Suprapubic skin (tissue), 4 donors: Measurements from ENCODE around the gene AP1G2. TPM values are rescaled to one million over a fixed set of nuclear protein-coding genes. Genes with fewer than 3 reads are reported as not detected.

Source experiments
- DNase-seq, 2 donors: peaks; one replicate each; pipeline ENCODE4 v3.0.0-alpha.2; 2019; ENCODE audit warnings: low spot score in 2 of 2
- H3K27ac ChIP-seq: fragments of 200-600 bp; sonication (generic); one replicate; pipeline ENCODE4 v1.5.1; 2019
- H3K27me3 ChIP-seq: fragments of 200-600 bp; sonication (generic); one replicate; pipeline ENCODE4 v1.5.1; 2019
- H3K36me3 ChIP-seq: fragments of 200-600 bp; sonication (generic); one replicate; pipeline ENCODE4 v1.5.1; 2019
- H3K4me1 ChIP-seq: fragments of 200-600 bp; sonication (generic); one replicate; pipeline ENCODE4 v1.5.1; 2019
- H3K4me3 ChIP-seq: fragments of 200-600 bp; sonication (generic); one replicate; pipeline ENCODE4 v1.5.1; 2019; ENCODE audit warnings: mild to moderate bottlenecking
- H3K9me3 ChIP-seq: fragments of 200-600 bp; sonication (generic); one replicate; pipeline ENCODE4 v1.5.1; 2019
- CTCF ChIP-seq, 2 donors: fragments of 200-600 bp in 1 of 2; fragments of 450-650 bp in 1 of 2; sonication (generic) in 1 of 2; IDR thresholded peaks; one replicate each; pipeline ENCODE4 v1.5.1; 2016 to 2019; ENCODE audit warnings: antibody characterized with exemption in 2 of 2, mild to moderate bottlenecking in 1 of 2, moderate library complexity in 1 of 2
- EP300 ChIP-seq: sonication (generic); formaldehyde crosslinking; IDR thresholded peaks from one replicate; pipeline ENCODE4 v1.6.1; 2017; ENCODE audit warnings: antibody characterized with exemption
- POLR2A ChIP-seq, 2 donors: fragments of 450-650 bp; IDR thresholded peaks; one replicate each; pipeline ENCODE4 v1.6.1; 2017; ENCODE audit warnings: antibody characterized with exemption in 2 of 2, mild to moderate bottlenecking in 2 of 2, moderate library complexity in 2 of 2
- POLR2AphosphoS5 ChIP-seq, 3 donors: sonication (generic); formaldehyde crosslinking; IDR thresholded peaks; one replicate each; pipeline ENCODE4 v1.6.1; 2017; ENCODE audit warnings: antibody characterized with exemption in 3 of 3
- WGBS: methylation state at CpG from one replicate; pipeline ENCODE4 v1.1.5; 2018; 5-methylcytosine and 5-hydroxymethylcytosine counted together
- total RNA-seq, 4 donors: library from RNA; depleted of rRNA; stranded (reverse); fragments of >200 nt; gene quantifications; one replicate each; pipeline ENCODE4 v1.1.0, GENCODE V29; 2016

The AP1G2 gene
- total RNA-seq, 4 donors from 2014 or later: 117 to 415 (median 150) TPM

GRCh38 chr14:23572524-23572828 lies 4.9 kb upstream of the AP1G2 start:
- DNase-seq: no peak
- H3K36me3 ChIP-seq: no peaks in the 10 kb centered on the region
- 59% methylated on average over 4 of the region's 4 CpGs for WGBS
- H3K4me3 ChIP-seq: no peak overlapping the region
- no peak for TF ChIP-seq POLR2A (IDR thresholded peaks at IDR 0.05)
- TF ChIP-seq POLR2AphosphoS5 (IDR thresholded peaks at IDR 0.05): no peak
- TF ChIP-seq EP300: no peak
- TF ChIP-seq CTCF (IDR thresholded peaks at IDR 0.05): no peak
- peaks cover 29% of the 10 kb centered on the region for H3K27me3 ChIP-seq
- peaks cover 50% of the 10 kb centered on the region for H3K4me1 ChIP-seq
- H3K27ac ChIP-seq: no peak overlapping the region
- H3K9me3 ChIP-seq: no peaks in the 10 kb centered on the region

GRCh38 chr14:23571701-23572523 lies 4.3 kb upstream of the AP1G2 start:
- Histone ChIP-seq H3K27ac (no peak overlapping the region), H3K4me3 (no peak overlapping the region), H3K27me3 (peaks cover 23% of the 10 kb centered on the region), H3K36me3 (no peaks in the 10 kb centered on the region), H3K9me3 (no peaks in the 10 kb centered on the region), H3K4me1 (peaks cover 50% of the 10 kb centered on the region)
- no peak for TF ChIP-seq POLR2A (IDR thresholded peaks at IDR 0.05)
- no peak for TF ChIP-seq POLR2AphosphoS5 (IDR thresholded peaks at IDR 0.05)
- no peak for TF ChIP-seq EP300
- TF ChIP-seq CTCF (IDR thresholded peaks at IDR 0.05): no peak
- DNase-seq: peak in 1 of 2 donors; percentile 57
- 57% methylated on average over 14 of the region's 14 CpGs for WGBS

- TF ChIP-seq CTCF (IDR thresholded peaks at IDR 0.05) (no peak), POLR2AphosphoS5 (IDR thresholded peaks at IDR 0.05) (no peak), POLR2A (IDR thresholded peaks at IDR 0.05) (no peak), EP300 (no peak)
- WGBS: 86% methylated on average over 12 of the region's 23 CpGs
- H3K27me3 ChIP-seq: peaks cover 13% of the 10 kb centered on the region
- peak in 1 of 2 donors; percentile 56 for DNase-seq
- no peak overlapping the region for H3K4me3 ChIP-seq
- H3K4me1 ChIP-seq: peaks cover 52% of the 10 kb centered on the region
- no peaks in the 10 kb centered on the region for H3K9me3 ChIP-seq
- no peak overlapping the region for H3K27ac ChIP-seq
- H3K36me3 ChIP-seq: no peaks in the 10 kb centered on the region
These were observed 3.4 kb upstream of the AP1G2 start for GRCh38 chr14:23570806-23571483.

GRCh38 chr14:23569443-23570151 lies 2.0 kb upstream of the AP1G2 start:
- peaks cover 47% of the 10 kb centered on the region for H3K4me1 ChIP-seq
- H3K27ac ChIP-seq: peak overlapping the region; percentile 30
- no peaks in the 10 kb centered on the region for H3K9me3 ChIP-seq
- H3K27me3 ChIP-seq: peaks cover 4% of the 10 kb centered on the region
- H3K4me3 ChIP-seq: no peak overlapping the region
- TF ChIP-seq POLR2A (IDR thresholded peaks at IDR 0.05) (no peak), CTCF (IDR thresholded peaks at IDR 0.05) (no peak), EP300 (no peak), POLR2AphosphoS5 (IDR thresholded peaks at IDR 0.05) (no peak)
- peak in 1 of 2 donors; percentile 62 for DNase-seq
- H3K36me3 ChIP-seq: peaks cover 3% of the 10 kb centered on the region
- 50% methylated on average over 7 of the region's 7 CpGs for WGBS
